ENCODE data around the gene BCL2.
A peak's percentile ranks its signal among the peaks of the same experiment; 100 is the strongest.

The BCL2 gene

DNA sequence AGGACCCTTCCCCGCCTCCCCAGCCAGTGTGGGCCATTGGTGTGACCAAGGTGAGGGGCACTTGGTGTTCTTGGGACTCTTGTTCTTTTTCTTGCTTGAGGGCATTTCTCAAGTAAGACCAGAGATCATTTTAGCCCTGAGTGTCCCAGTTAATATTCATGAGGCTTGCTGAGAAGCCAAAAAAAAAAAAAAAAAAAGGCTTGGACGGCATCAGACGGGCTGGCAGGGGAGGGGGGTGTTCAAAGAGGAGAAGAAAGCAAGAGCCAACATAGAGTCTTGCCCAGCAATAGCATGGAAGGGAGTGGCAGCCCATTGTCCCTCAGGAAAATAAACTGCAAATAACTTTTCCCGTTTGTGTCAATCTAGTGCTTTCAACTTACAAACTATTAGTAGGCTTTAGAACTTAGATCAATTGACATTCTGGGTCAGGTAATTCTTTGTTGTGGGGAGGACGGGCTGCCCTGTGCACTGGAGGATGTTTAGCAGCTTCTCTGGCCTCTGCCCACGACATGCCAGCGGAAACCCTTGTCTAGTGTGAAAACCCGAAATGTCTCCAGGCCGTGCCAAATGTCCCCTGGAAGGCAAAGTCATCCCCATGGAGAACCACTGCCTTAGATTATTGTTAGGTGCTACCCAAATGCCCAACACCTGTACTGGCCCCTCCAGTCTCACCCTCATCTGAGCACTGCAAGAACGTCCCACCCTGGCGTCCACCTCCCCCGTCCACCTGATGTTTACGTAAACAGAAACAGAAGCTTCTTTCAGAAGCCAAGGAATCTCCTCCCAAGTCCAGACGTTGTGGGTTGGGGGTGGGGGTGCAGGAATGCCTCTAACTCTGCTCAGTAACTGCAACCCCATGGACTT lies 163.4 kb downstream of the BCL2 start:
- Histone ChIP-seq H3K4me2 (ENCODE audit: insufficient read depth, low read length) (no peak overlapping the region), H3K9ac (ENCODE audit: low read depth, low read length) (no peak overlapping the region), H3K9me3 (ENCODE audit: insufficient read depth, low read length, severe bottlenecking) (no peaks in the 10 kb centered on the region), H4K20me1 (ENCODE audit: insufficient read depth, low read length) (peaks cover 19% of the 10 kb centered on the region; the same call in 1 of the 2 replicates), H3K79me2 (ENCODE audit: insufficient read depth, low read length) (peaks cover 98% of the 10 kb centered on the region), H3K27ac (ENCODE audit: low read length) (peak overlapping the region; percentile 64), H2AFZ (ENCODE audit: low read depth, low read length) (no peak overlapping the region), H3K36me3 (ENCODE audit: insufficient read depth, low read length) (peaks cover 17% of the 10 kb centered on the region; the same call in 1 of the 2 replicates), H3K27me3 (ENCODE audit: insufficient read depth, low read length, poor library complexity) (no peaks in the 10 kb centered on the region), H3K4me3 (ENCODE audit: low read depth in 1 of 2, low read length in 2 of 2) (no peak overlapping the region), H3K4me1 (ENCODE audit: insufficient read depth, low read length) (peaks cover 45% of the 10 kb centered on the region)
- no peak for ATAC-seq (ENCODE audit: insufficient read depth, low read depth)
- no peak for DNase-seq
- TF ChIP-seq, protein P1, sequence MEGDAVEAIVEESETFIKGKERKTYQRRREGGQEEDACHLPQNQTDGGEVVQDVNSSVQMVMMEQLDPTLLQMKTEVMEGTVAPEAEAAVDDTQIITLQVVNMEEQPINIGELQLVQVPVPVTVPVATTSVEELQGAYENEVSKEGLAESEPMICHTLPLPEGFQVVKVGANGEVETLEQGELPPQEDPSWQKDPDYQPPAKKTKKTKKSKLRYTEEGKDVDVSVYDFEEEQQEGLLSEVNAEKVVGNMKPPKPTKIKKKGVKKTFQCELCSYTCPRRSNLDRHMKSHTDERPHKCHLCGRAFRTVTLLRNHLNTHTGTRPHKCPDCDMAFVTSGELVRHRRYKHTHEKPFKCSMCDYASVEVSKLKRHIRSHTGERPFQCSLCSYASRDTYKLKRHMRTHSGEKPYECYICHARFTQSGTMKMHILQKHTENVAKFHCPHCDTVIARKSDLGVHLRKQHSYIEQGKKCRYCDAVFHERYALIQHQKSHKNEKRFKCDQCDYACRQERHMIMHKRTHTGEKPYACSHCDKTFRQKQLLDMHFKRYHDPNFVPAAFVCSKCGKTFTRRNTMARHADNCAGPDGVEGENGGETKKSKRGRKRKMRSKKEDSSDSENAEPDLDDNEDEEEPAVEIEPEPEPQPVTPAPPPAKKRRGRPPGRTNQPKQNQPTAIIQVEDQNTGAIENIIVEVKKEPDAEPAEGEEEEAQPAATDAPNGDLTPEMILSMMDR (IDR thresholded peaks at IDR 0.05; ENCODE audit: borderline replicate concordance, extremely low read depth, low read length, poor library complexity, severe bottlenecking), result no peak
- TF ChIP-seq EZH2 (IDR thresholded peaks at IDR 0.05; ENCODE audit: borderline replicate concordance, low read depth, low read length, severe bottlenecking), result no peak

- Histone ChIP-seq H2AFZ (ENCODE audit: low read depth, low read length) (no peak overlapping the region), H3K4me1 (ENCODE audit: insufficient read depth, low read length) (peaks cover 47% of the 10 kb centered on the region), H3K27ac (ENCODE audit: low read length) (peak overlapping the region; percentile 64), H3K27me3 (ENCODE audit: insufficient read depth, low read length, poor library complexity) (no peaks in the 10 kb centered on the region), H3K4me3 (ENCODE audit: low read depth in 1 of 2, low read length in 2 of 2) (no peak overlapping the region), H3K4me2 (ENCODE audit: insufficient read depth, low read length) (no peak overlapping the region), H3K9ac (ENCODE audit: low read depth, low read length) (no peak overlapping the region), H4K20me1 (ENCODE audit: insufficient read depth, low read length) (peaks cover 17% of the 10 kb centered on the region; the same call in 1 of the 2 replicates), H3K9me3 (ENCODE audit: insufficient read depth, low read length, severe bottlenecking) (no peaks in the 10 kb centered on the region), H3K36me3 (ENCODE audit: insufficient read depth, low read length) (peaks cover 14% of the 10 kb centered on the region; the same call in 1 of the 2 replicates), H3K79me2 (ENCODE audit: insufficient read depth, low read length) (peaks cover 98% of the 10 kb centered on the region)
- peak; percentile 75 for ATAC-seq (ENCODE audit: insufficient read depth, low read depth)
- peak; percentile 79 for DNase-seq
- TF ChIP-seq EZH2 (IDR thresholded peaks at IDR 0.05; ENCODE audit: borderline replicate concordance, low read depth, low read length, severe bottlenecking), result no peak
- TF ChIP-seq, protein P1 (IDR thresholded peaks at IDR 0.05; ENCODE audit: borderline replicate concordance, extremely low read depth, low read length, poor library complexity, severe bottlenecking), result peak; percentile 84
Observed at GRCh38 chr18:63155169-63155852, 164.3 kb downstream of the BCL2 start.

DNA sequence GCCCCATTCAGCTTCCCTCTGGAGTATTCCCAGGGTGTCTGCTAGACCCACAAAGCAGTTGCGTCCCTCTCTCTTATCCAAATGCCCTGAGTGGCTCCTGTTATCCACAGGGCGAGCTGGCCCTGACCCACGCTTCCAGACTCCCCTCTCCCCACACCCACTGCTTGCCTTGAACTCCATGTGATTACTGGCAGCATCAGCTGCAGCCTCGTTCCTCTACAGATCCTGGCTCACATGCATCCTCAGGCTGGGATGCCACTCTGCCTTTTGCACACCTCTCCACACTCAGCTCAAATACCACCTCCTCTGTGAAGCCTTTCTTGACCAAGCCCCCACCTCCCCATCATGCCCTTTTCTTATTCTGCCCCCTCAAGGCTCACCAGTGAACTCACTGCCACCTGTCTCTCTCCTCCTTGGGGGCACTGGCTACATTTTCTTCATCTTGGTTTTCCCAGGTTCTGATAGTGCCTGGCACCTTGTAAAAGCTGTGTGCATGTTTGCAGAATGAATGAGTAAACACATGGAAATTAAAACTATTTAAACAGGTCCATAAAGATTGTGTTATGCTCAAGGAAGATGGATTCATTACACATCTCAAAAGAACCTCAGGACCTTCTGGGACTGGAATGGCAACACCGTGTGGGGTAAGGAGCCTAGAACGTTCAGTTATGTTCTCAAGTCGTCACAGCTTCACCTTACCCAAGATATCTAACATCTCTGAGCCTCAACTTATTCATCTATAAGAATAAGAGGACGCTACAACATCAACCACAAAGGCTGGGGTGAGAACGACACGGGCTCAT lies 165.0 kb downstream of the BCL2 start:
- no peak overlapping the region for H3K9ac ChIP-seq (ENCODE audit: low read depth, low read length)
- H3K4me2 ChIP-seq (ENCODE audit: insufficient read depth, low read length), result no peak overlapping the region
- peaks cover 14% of the 10 kb centered on the region; the same call in 1 of the 2 replicates for H3K36me3 ChIP-seq (ENCODE audit: insufficient read depth, low read length)
- H3K79me2 ChIP-seq (ENCODE audit: insufficient read depth, low read length), result peaks cover 95% of the 10 kb centered on the region
- H4K20me1 ChIP-seq (ENCODE audit: insufficient read depth, low read length), result 0 out of 2 replicates have a peak, but pooled peaks cover 13% of the 10 kb centered on the region
- H3K27ac ChIP-seq (ENCODE audit: low read length), result peak overlapping the region; percentile 64
- no peak overlapping the region for H3K4me3 ChIP-seq (ENCODE audit: low read depth in 1 of 2, low read length in 2 of 2)
- no peak for ATAC-seq (ENCODE audit: insufficient read depth, low read depth)
- no peak for TF ChIP-seq EZH2 (IDR thresholded peaks at IDR 0.05; ENCODE audit: borderline replicate concordance, low read depth, low read length, severe bottlenecking)
- TF ChIP-seq, protein P1 (IDR thresholded peaks at IDR 0.05; ENCODE audit: borderline replicate concordance, extremely low read depth, low read length, poor library complexity, severe bottlenecking), result peak; percentile 10
- H3K27me3 ChIP-seq (ENCODE audit: insufficient read depth, low read length, poor library complexity), result no peaks in the 10 kb centered on the region
- no peak overlapping the region for H2AFZ ChIP-seq (ENCODE audit: low read depth, low read length)
- DNase-seq, result no peak
- no peaks in the 10 kb centered on the region for H3K9me3 ChIP-seq (ENCODE audit: insufficient read depth, low read length, severe bottlenecking)
- H3K4me1 ChIP-seq (ENCODE audit: insufficient read depth, low read length), result peaks cover 47% of the 10 kb centered on the region
